Measurements from ENCODE around the gene LARGE1.

LARGE1 gene

DNA sequence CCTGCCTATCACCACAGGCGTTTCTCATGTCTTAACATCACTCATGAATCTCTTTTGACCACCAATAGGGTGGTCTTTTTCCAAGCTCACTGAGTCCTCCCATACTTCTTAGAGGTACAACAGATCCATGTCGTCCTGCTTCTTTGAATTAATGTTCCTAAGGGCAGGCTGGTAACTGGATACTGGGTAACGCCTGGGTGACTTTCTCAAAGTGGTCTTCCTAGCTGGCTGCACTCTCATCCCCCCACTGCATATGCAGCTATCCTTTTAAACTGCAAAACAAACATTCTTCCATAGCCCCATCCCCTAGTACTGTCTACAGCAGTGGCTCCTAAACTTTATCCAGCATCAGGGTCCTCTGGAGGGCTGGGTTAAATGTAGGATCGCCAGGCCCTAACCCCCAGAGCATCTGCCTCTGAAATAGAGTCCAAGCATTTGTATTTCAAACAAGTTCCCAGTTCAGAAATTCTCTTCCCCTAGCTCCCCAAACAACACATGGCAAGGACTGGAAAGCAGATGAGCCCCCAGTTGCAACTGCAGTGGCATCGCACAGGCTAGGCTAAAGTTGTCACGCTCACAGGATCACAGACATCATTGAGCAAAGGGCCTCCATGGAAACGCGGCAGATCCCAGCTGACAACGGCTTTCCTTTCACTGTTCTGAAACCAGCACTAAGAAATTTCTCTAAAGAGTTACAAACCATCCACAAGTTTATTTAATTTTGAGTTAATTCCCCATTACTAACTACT lies 204.9 kb downstream of the LARGE1 start:
- Histone ChIP-seq H2AFZ (ENCODE audit: low read length) (no peak overlapping the region), H3K18ac (ENCODE audit: low read length) (peak overlapping the region; percentile 53), H3K4ac (ENCODE audit: low read length) (no peak overlapping the region), H2BK120ac (ENCODE audit: low read depth, low read length) (no peak overlapping the region), H2BK5ac (ENCODE audit: low read length) (no peak overlapping the region), H3K9me3 (replicated peaks in 1 of 2; ENCODE audit: control insufficient read depth in 2 of 2, insufficient read depth in 1 of 2, low read depth in 1 of 2, low read length in 2 of 2) (peaks cover 5 to 29% of the 10 kb centered on the region in 2 donors), H3K4me3 (ENCODE audit: low read length in 2 of 2) (no peak overlapping the region), H3K23ac (ENCODE audit: low read depth, low read length, poor library complexity) (no peak overlapping the region), H3K36me3 (replicated peaks in 1 of 2; ENCODE audit: control insufficient read depth in 2 of 2, insufficient read depth in 2 of 2, low read length in 2 of 2) (no peaks in the 10 kb centered on the region), H4K91ac (ENCODE audit: low read depth, low read length, poor library complexity) (no peak overlapping the region), H2BK15ac (ENCODE audit: low read length) (no peak overlapping the region), H2BK12ac (ENCODE audit: low read length) (no peak overlapping the region), H3K79me1 (ENCODE audit: low read depth, low read length) (peaks cover 2% of the 10 kb centered on the region), H2AK5ac (ENCODE audit: low read depth, low read length) (peak overlapping the region; percentile 9), H3K14ac (ENCODE audit: low read length) (no peak overlapping the region), H3K27me3 (ENCODE audit: control insufficient read depth in 3 of 3, insufficient read depth in 3 of 3, low read depth in 1 of 3, low read length in 3 of 3) (no peaks in the 10 kb centered on the region), H3K4me1 (ENCODE audit: control insufficient read depth in 2 of 2, insufficient read depth in 1 of 2, low read depth in 1 of 2, low read length in 2 of 2) (peaks cover 2 to 27% of the 10 kb centered on the region in 2 donors), H3K4me2 (ENCODE audit: insufficient read depth, low read length, poor library complexity, severe bottlenecking) (no peak overlapping the region), H4K8ac (ENCODE audit: low read depth, low read length) (no peak overlapping the region), H3K9ac (ENCODE audit: low read depth, low read length, poor library complexity) (no peak overlapping the region), H3K27ac (replicated peaks; ENCODE audit: low read length) (no peak overlapping the region)
- DNase-seq (ENCODE audit: low spot score): no peak
- no CpG with 5 or more reads among the region's 9 CpGs for WGBS, 2 donors (ENCODE audit: extremely low coverage in 2 of 2, insufficient read length in 2 of 2, insufficient replicate concordance in 1 of 2)

DNA sequence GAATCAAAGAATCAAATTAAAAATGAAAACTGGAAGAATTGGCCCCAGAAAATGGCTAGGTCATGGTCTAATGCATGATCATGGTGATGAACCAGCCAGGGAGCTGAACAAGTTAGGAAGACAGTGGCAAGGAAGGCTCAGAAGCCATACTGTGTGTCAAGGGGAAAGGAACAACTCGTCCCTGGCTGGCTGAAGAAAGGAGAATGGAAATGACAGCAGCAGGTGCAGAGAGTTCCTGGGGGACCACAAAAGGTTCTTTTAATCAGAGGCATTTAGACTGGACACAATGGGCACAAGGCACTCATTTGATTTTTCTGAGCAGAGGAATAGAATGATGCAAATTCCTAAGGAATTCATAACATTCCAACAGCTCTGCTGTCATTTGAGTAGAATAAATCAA lies 209.9 kb downstream of the LARGE1 start:
- no CpG with 5 or more reads among the region's 1 CpG for WGBS, 2 donors (ENCODE audit: extremely low coverage in 2 of 2, insufficient read length in 2 of 2, insufficient replicate concordance in 1 of 2)
- H2BK120ac ChIP-seq (ENCODE audit: low read depth, low read length): no peak overlapping the region
- no peak overlapping the region for H4K91ac ChIP-seq (ENCODE audit: low read depth, low read length, poor library complexity)
- no peak overlapping the region for H2BK5ac ChIP-seq (ENCODE audit: low read length)
- no peaks in the 10 kb centered on the region for H3K27me3 ChIP-seq (ENCODE audit: control insufficient read depth in 3 of 3, insufficient read depth in 3 of 3, low read depth in 1 of 3, low read length in 3 of 3)
- H2BK15ac ChIP-seq (ENCODE audit: low read length): no peak overlapping the region
- no peak overlapping the region for H3K4ac ChIP-seq (ENCODE audit: low read length)
- no peak overlapping the region for H2AK5ac ChIP-seq (ENCODE audit: low read depth, low read length)
- H3K23ac ChIP-seq (ENCODE audit: low read depth, low read length, poor library complexity): no peak overlapping the region
- no peak overlapping the region for H3K4me3 ChIP-seq (ENCODE audit: low read length in 2 of 2)
- peaks cover 7 to 31% of the 10 kb centered on the region in 2 donors for H3K4me1 ChIP-seq (ENCODE audit: control insufficient read depth in 2 of 2, insufficient read depth in 1 of 2, low read depth in 1 of 2, low read length in 2 of 2)
- H3K14ac ChIP-seq (ENCODE audit: low read length): no peak overlapping the region
- H3K18ac ChIP-seq (ENCODE audit: low read length): no peak overlapping the region
- H3K79me1 ChIP-seq (ENCODE audit: low read depth, low read length): peaks cover 2% of the 10 kb centered on the region
- peaks cover 5 to 18% of the 10 kb centered on the region in 2 donors for H3K9me3 ChIP-seq (replicated peaks in 1 of 2; ENCODE audit: control insufficient read depth in 2 of 2, insufficient read depth in 1 of 2, low read depth in 1 of 2, low read length in 2 of 2)
- H2AFZ ChIP-seq (ENCODE audit: low read length): no peak overlapping the region
- no peak overlapping the region for H3K4me2 ChIP-seq (ENCODE audit: insufficient read depth, low read length, poor library complexity, severe bottlenecking)
- no peak overlapping the region for H3K9ac ChIP-seq (ENCODE audit: low read depth, low read length, poor library complexity)
- no peaks in the 10 kb centered on the region for H3K36me3 ChIP-seq (replicated peaks in 1 of 2; ENCODE audit: control insufficient read depth in 2 of 2, insufficient read depth in 2 of 2, low read length in 2 of 2)
- no peak overlapping the region for H3K27ac ChIP-seq (replicated peaks; ENCODE audit: low read length)
- H2BK12ac ChIP-seq (ENCODE audit: low read length): no peak overlapping the region
- no peak overlapping the region for H4K8ac ChIP-seq (ENCODE audit: low read depth, low read length)
- no peak for DNase-seq (ENCODE audit: low spot score)

DNA sequence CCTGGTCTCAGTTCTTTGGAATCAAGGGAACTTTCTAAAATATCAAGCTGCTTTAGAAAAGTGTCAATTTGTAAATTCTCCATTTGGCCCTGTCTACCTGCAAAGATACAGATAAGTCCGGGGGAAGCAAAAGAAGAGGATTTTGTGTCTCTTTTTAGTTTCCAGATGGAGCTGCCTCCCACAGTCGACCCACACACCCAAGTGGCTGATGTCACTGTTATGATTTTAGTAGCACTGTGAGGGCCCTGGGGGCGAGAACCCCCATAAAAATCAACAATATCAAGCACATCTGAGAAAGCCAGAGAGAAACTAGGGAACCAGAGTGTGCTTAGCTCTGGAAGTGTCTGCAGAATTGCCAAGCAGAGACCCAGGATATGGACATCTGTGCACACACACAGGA lies 212.7 kb downstream of the LARGE1 start:
- H2BK15ac ChIP-seq (ENCODE audit: low read length): no peak overlapping the region
- H2AK5ac ChIP-seq (ENCODE audit: low read depth, low read length): no peak overlapping the region
- no peak overlapping the region for H4K91ac ChIP-seq (ENCODE audit: low read depth, low read length, poor library complexity)
- no peak overlapping the region for H3K4ac ChIP-seq (ENCODE audit: low read length)
- no peak overlapping the region for H2BK12ac ChIP-seq (ENCODE audit: low read length)
- WGBS, 2 donors (ENCODE audit: extremely low coverage in 2 of 2, insufficient read length in 2 of 2, insufficient replicate concordance in 1 of 2): no CpG with 5 or more reads among the region's 3 CpGs
- H3K4me1 ChIP-seq (ENCODE audit: control insufficient read depth in 2 of 2, insufficient read depth in 1 of 2, low read depth in 1 of 2, low read length in 2 of 2): peaks cover 7 to 23% of the 10 kb centered on the region in 2 donors
- H3K36me3 ChIP-seq (replicated peaks in 1 of 2; ENCODE audit: control insufficient read depth in 2 of 2, insufficient read depth in 2 of 2, low read length in 2 of 2): no peaks in the 10 kb centered on the region
- no peak overlapping the region for H3K4me2 ChIP-seq (ENCODE audit: insufficient read depth, low read length, poor library complexity, severe bottlenecking)
- no peak overlapping the region for H3K9ac ChIP-seq (ENCODE audit: low read depth, low read length, poor library complexity)
- no peak for DNase-seq (ENCODE audit: low spot score)
- no peak overlapping the region for H3K23ac ChIP-seq (ENCODE audit: low read depth, low read length, poor library complexity)
- no peaks in the 10 kb centered on the region for H3K27me3 ChIP-seq (ENCODE audit: control insufficient read depth in 3 of 3, insufficient read depth in 3 of 3, low read depth in 1 of 3, low read length in 3 of 3)
- H3K18ac ChIP-seq (ENCODE audit: low read length): no peak overlapping the region
- no peak overlapping the region for H3K27ac ChIP-seq (replicated peaks; ENCODE audit: low read length)
- no peak overlapping the region for H2AFZ ChIP-seq (ENCODE audit: low read length)
- H3K4me3 ChIP-seq (ENCODE audit: low read length in 2 of 2): no peak overlapping the region
- H2BK120ac ChIP-seq (ENCODE audit: low read depth, low read length): no peak overlapping the region
- H4K8ac ChIP-seq (ENCODE audit: low read depth, low read length): no peak overlapping the region
- peaks cover 2% of the 10 kb centered on the region for H3K79me1 ChIP-seq (ENCODE audit: low read depth, low read length)
- H3K14ac ChIP-seq (ENCODE audit: low read length): no peak overlapping the region
- no peak overlapping the region for H2BK5ac ChIP-seq (ENCODE audit: low read length)
- H3K9me3 ChIP-seq (replicated peaks in 1 of 2; ENCODE audit: control insufficient read depth in 2 of 2, insufficient read depth in 1 of 2, low read depth in 1 of 2, low read length in 2 of 2): peaks cover 4 to 13% of the 10 kb centered on the region in 2 donors

DNA sequence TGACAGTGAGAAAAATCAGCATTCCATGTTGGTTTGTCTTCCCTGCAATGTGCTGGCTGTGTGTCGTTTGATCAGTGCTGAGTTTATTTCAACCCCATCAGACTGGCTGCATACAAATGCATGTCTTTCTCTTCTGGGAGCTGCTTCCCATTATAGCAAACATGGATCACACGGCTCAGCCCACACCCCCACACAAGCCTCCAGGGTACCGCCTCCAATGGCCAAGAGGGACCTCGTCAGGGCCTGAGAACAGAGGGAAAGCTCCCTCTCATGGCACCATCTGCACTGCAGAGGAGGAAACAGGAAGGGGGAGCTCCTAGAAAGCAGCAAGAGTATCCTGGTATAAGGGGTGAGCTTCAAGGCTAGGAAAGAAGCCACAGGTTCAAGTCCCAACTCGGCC lies 214.2 kb downstream of the LARGE1 start:
- no CpG with 5 or more reads among the region's 5 CpGs for WGBS, 2 donors (ENCODE audit: extremely low coverage in 2 of 2, insufficient read length in 2 of 2, insufficient replicate concordance in 1 of 2)
- H2BK15ac ChIP-seq (ENCODE audit: low read length): no peak overlapping the region
- DNase-seq (ENCODE audit: low spot score): no peak
- H3K27me3 ChIP-seq (ENCODE audit: control insufficient read depth in 3 of 3, insufficient read depth in 3 of 3, low read depth in 1 of 3, low read length in 3 of 3): no peaks in the 10 kb centered on the region
- H3K23ac ChIP-seq (ENCODE audit: low read depth, low read length, poor library complexity): no peak overlapping the region
- H4K8ac ChIP-seq (ENCODE audit: low read depth, low read length): no peak overlapping the region
- H3K4me3 ChIP-seq (ENCODE audit: low read length in 2 of 2): no peak overlapping the region
- H4K91ac ChIP-seq (ENCODE audit: low read depth, low read length, poor library complexity): no peak overlapping the region
- no peak overlapping the region for H3K27ac ChIP-seq (replicated peaks; ENCODE audit: low read length)
- H2BK120ac ChIP-seq (ENCODE audit: low read depth, low read length): no peak overlapping the region
- no peak overlapping the region for H2BK12ac ChIP-seq (ENCODE audit: low read length)
- no peak overlapping the region for H3K14ac ChIP-seq (ENCODE audit: low read length)
- no peak overlapping the region for H3K18ac ChIP-seq (ENCODE audit: low read length)
- peaks cover 4 to 13% of the 10 kb centered on the region in 2 donors for H3K9me3 ChIP-seq (replicated peaks in 1 of 2; ENCODE audit: control insufficient read depth in 2 of 2, insufficient read depth in 1 of 2, low read depth in 1 of 2, low read length in 2 of 2)
- peaks cover under 1 to 2% of the 10 kb centered on the region in 2 donors for H3K36me3 ChIP-seq (replicated peaks in 1 of 2; ENCODE audit: control insufficient read depth in 2 of 2, insufficient read depth in 2 of 2, low read length in 2 of 2)
- no peak overlapping the region for H3K4me2 ChIP-seq (ENCODE audit: insufficient read depth, low read length, poor library complexity, severe bottlenecking)
- no peak overlapping the region for H3K4ac ChIP-seq (ENCODE audit: low read length)
- H2BK5ac ChIP-seq (ENCODE audit: low read length): no peak overlapping the region
- peaks cover 2% of the 10 kb centered on the region for H3K79me1 ChIP-seq (ENCODE audit: low read depth, low read length)
- H3K9ac ChIP-seq (ENCODE audit: low read depth, low read length, poor library complexity): no peak overlapping the region
- peaks cover 10 to 16% of the 10 kb centered on the region in 2 donors for H3K4me1 ChIP-seq (ENCODE audit: control insufficient read depth in 2 of 2, insufficient read depth in 1 of 2, low read depth in 1 of 2, low read length in 2 of 2)
- H2AFZ ChIP-seq (ENCODE audit: low read length): no peak overlapping the region
- H2AK5ac ChIP-seq (ENCODE audit: low read depth, low read length): no peak overlapping the region
